Measurements from ENCODE around the gene COL5A1. TPM values are rescaled to one million over a fixed set of nuclear protein-coding genes. Genes with fewer than 3 reads are reported as not detected.
A peak's percentile ranks its signal among the peaks of the same experiment; 100 is the strongest.

Gene COL5A1
- total and polyA plus RNA-seq, 4 donors: 12.2 to 169 (median 65.4) TPM

- no peak for TF ChIP-seq CTCF (IDR thresholded peaks at IDR 0.05; ENCODE audit: control extremely low read depth, extremely low read depth)
- H3K27me3 ChIP-seq (ENCODE audit: control insufficient read depth in 3 of 3, insufficient read depth in 3 of 3, low read length in 2 of 3): no peaks in the 10 kb centered on the region
- no peaks in the 10 kb centered on the region for H3K36me3 ChIP-seq (ENCODE audit: control insufficient read depth in 4 of 4, insufficient read depth in 4 of 4, low read length in 4 of 4)
- H3K27ac ChIP-seq (ENCODE audit: low read depth in 1 of 2, low read length in 1 of 2): no peak overlapping the region
- DNase-seq (no peak), ATAC-seq (ENCODE audit: insufficient read depth, low FRiP score) (no peak)
- no peak overlapping the region for H3K9ac ChIP-seq (ENCODE audit: insufficient read depth in 1 of 2, low read length in 2 of 2)
- peaks cover 0 to 6% (median 0%) of the 10 kb centered on the region in 4 donors for H3K9me3 ChIP-seq (ENCODE audit: control insufficient read depth in 4 of 4, insufficient read depth in 3 of 4, low read length in 3 of 4)
- peaks cover 0 to 4% (median 0%) of the 10 kb centered on the region in 5 donors for H3K4me1 ChIP-seq (ENCODE audit: control insufficient read depth in 5 of 5, insufficient read depth in 5 of 5, low read length in 5 of 5)
- H3K4me3 ChIP-seq: no peak overlapping the region
- WGBS, 2 donors: 85 to 94% methylated on average over 16 of the region's 16 CpGs
Observed at GRCh38 chr9:134863306-134863902, 221.8 kb downstream of the COL5A1 start.

GRCh38 chr9:134863941-134864820, 222.6 kb downstream of the COL5A1 start:
- ATAC-seq (ENCODE audit: insufficient read depth, low FRiP score): no peak
- H3K27me3 ChIP-seq (ENCODE audit: control insufficient read depth in 3 of 3, insufficient read depth in 3 of 3, low read length in 2 of 3): no peaks in the 10 kb centered on the region
- H3K36me3 ChIP-seq (ENCODE audit: control insufficient read depth in 4 of 4, insufficient read depth in 4 of 4, low read length in 4 of 4): no peaks in the 10 kb centered on the region
- H3K4me1 ChIP-seq (ENCODE audit: control insufficient read depth in 5 of 5, insufficient read depth in 5 of 5, low read length in 5 of 5): peaks cover 0 to 4% (median 0%) of the 10 kb centered on the region in 5 donors
- 77 to 91% methylated on average over 28 of the region's 28 CpGs for WGBS, 2 donors
- no peak overlapping the region for H3K27ac ChIP-seq (ENCODE audit: low read depth in 1 of 2, low read length in 1 of 2)
- no peak overlapping the region for H3K4me3 ChIP-seq
- H3K9ac ChIP-seq (ENCODE audit: insufficient read depth in 1 of 2, low read length in 2 of 2): no peak overlapping the region
- DNase-seq: peak in 2 of 3 donors; percentile 19 to 39
- TF ChIP-seq CTCF (IDR thresholded peaks at IDR 0.05; ENCODE audit: control extremely low read depth, extremely low read depth): no peak
- H3K9me3 ChIP-seq (ENCODE audit: control insufficient read depth in 4 of 4, insufficient read depth in 3 of 4, low read length in 3 of 4): peaks cover 0 to 6% (median 0%) of the 10 kb centered on the region in 4 donors

GRCh38 chr9:134864821-134865190, 223.2 kb downstream of the COL5A1 start:
- no peak for TF ChIP-seq CTCF (IDR thresholded peaks at IDR 0.05; ENCODE audit: control extremely low read depth, extremely low read depth)
- Histone ChIP-seq H3K27me3 (ENCODE audit: control insufficient read depth in 3 of 3, insufficient read depth in 3 of 3, low read length in 2 of 3) (no peaks in the 10 kb centered on the region), H3K36me3 (ENCODE audit: control insufficient read depth in 4 of 4, insufficient read depth in 4 of 4, low read length in 4 of 4) (no peaks in the 10 kb centered on the region), H3K4me3 (no peak overlapping the region), H3K9me3 (ENCODE audit: control insufficient read depth in 4 of 4, insufficient read depth in 3 of 4, low read length in 3 of 4) (peaks cover 0 to 6% (median 0%) of the 10 kb centered on the region in 4 donors), H3K9ac (ENCODE audit: insufficient read depth in 1 of 2, low read length in 2 of 2) (no peak overlapping the region), H3K4me1 (ENCODE audit: control insufficient read depth in 5 of 5, insufficient read depth in 5 of 5, low read length in 5 of 5) (peaks cover 0 to 4% (median 0%) of the 10 kb centered on the region in 5 donors), H3K27ac (ENCODE audit: low read depth in 1 of 2, low read length in 1 of 2) (no peak overlapping the region)
- DNase-seq: peak in 1 of 3 donors; percentile 9
- ATAC-seq (ENCODE audit: insufficient read depth, low FRiP score): no peak
- 91 to 95% methylated on average over 13 of the region's 13 CpGs for WGBS, 2 donors

All from lung (tissue), 12 donors.